Esophagus muscularis mucosa (tissue), 4 donors: ENCODE results near the gene STON2. TPM values are rescaled to one million over a fixed set of nuclear protein-coding genes. Genes with fewer than 3 reads are reported as not detected.

Experiments
- DNase-seq: peaks from one replicate; pipeline ENCODE4 v3.0.0-alpha.2; 2017; ENCODE audit errors: extremely low spot score
- H3K27ac ChIP-seq, 4 donors: fragments of 200-600 bp; sonication (generic); replicated peaks in 1 of 4; 1 replicate in 3 of 4; 2 replicates in 1 of 4; pipeline ENCODE4 v1.5.1; 2016 to 2019; ENCODE audit warnings: mild to moderate bottlenecking in 1 of 4
- H3K27me3 ChIP-seq, 4 donors: fragments of 200-600 bp; sonication (generic); one replicate each; pipeline versions ENCODE4 v1.5.1 to v1.6.0; 2016 to 2019
- H3K36me3 ChIP-seq, 4 donors: fragments of 200-600 bp; sonication (generic); one replicate each; pipeline ENCODE4 v1.5.1; 2016 to 2019
- H3K4me1 ChIP-seq, 4 donors: fragments of 200-600 bp; sonication (generic); one replicate each; pipeline ENCODE4 v1.5.1; 2016 to 2019
- H3K4me3 ChIP-seq, 4 donors: fragments of 200-600 bp; sonication (generic); 1 replicate in 2 of 4; 2 replicates in 2 of 4; pipeline ENCODE4 v1.5.1; 2016 to 2019; ENCODE audit warnings: mild to moderate bottlenecking in 4 of 4, moderate library complexity in 1 of 4
- H3K9me3 ChIP-seq, 4 donors: fragments of 200-600 bp; sonication (generic); 1 replicate in 3 of 4; 2 replicates in 1 of 4; pipeline ENCODE4 v1.5.1; 2016 to 2019
- CTCF ChIP-seq, 3 experiments: fragments of 200-600 bp in 2 of 3; fragments of 450-650 bp in 1 of 3; sonication (generic) in 2 of 3; IDR thresholded peaks; one replicate each; pipeline ENCODE4 v1.5.1; 2017 to 2019; ENCODE audit warnings: antibody characterized with exemption in 3 of 3, mild to moderate bottlenecking in 2 of 3, moderate library complexity in 1 of 3
- EP300 ChIP-seq: sonication (generic); formaldehyde crosslinking; IDR thresholded peaks from one replicate; pipeline ENCODE4 v1.6.1; 2017; ENCODE audit warnings: antibody characterized with exemption
- POLR2A ChIP-seq: fragments of 450-650 bp; IDR thresholded peaks from one replicate; pipeline ENCODE4 v1.6.1; 2017; ENCODE audit warnings: antibody characterized with exemption, moderate library complexity, mild to moderate bottlenecking, low read depth
- POLR2AphosphoS5 ChIP-seq, 2 donors: sonication (generic); formaldehyde crosslinking; IDR thresholded peaks; one replicate each; pipeline ENCODE4 v1.6.1; 2017; ENCODE audit warnings: antibody characterized with exemption in 2 of 2
- WGBS: methylation state at CpG from one replicate; pipeline ENCODE4 v1.1.5; 2018; 5-methylcytosine and 5-hydroxymethylcytosine counted together
- intact Hi-C: fragments of 100-400 bp; cut with DNase I; formaldehyde crosslinking; loops from one replicate; pipeline ENCODE4 v1.15.1; 2023
- total RNA-seq, 4 donors: library from RNA; depleted of rRNA; stranded (reverse); fragments of >200 nt; gene quantifications; one replicate each; pipeline versions ENCODE4 v1.1.0 to v1.2.1, GENCODE V29; 2016

Gene STON2
- total RNA-seq, 4 donors from 2014 or later = 7.6 to 9.6 (median 8.8) TPM

- no peak overlapping the region for H3K4me3 ChIP-seq
- H3K36me3 ChIP-seq = no peaks in the 10 kb centered on the region
- no peaks in the 10 kb centered on the region for H3K27me3 ChIP-seq
- peaks cover 0 to 6% (median 2%) of the 10 kb centered on the region in 4 donors for H3K4me1 ChIP-seq
- intact Hi-C loops = no loop called here
- DNase-seq = no peak
- H3K9me3 ChIP-seq = no peaks in the 10 kb centered on the region
- H3K27ac ChIP-seq = no peak overlapping the region
- 88% methylated on average over 9 of the region's 9 CpGs for WGBS
- TF ChIP-seq CTCF (IDR thresholded peaks at IDR 0.05) = no peak
- TF ChIP-seq POLR2A = no peak
- no peak for TF ChIP-seq EP300
- TF ChIP-seq POLR2AphosphoS5 (IDR thresholded peaks at IDR 0.05) = no peak
Measured at GRCh38 chr14:81273521-81273920, 126.6 kb downstream of the STON2 start.

- Histone ChIP-seq H3K4me1 (peaks cover 0 to 6% (median 2%) of the 10 kb centered on the region in 4 donors), H3K36me3 (no peaks in the 10 kb centered on the region), H3K9me3 (no peaks in the 10 kb centered on the region), H3K27ac (no peak overlapping the region), H3K27me3 (no peaks in the 10 kb centered on the region), H3K4me3 (no peak overlapping the region)
- intact Hi-C loops = no loop called here
- TF ChIP-seq POLR2A = no peak
- no peak for TF ChIP-seq EP300
- no peak for TF ChIP-seq POLR2AphosphoS5 (IDR thresholded peaks at IDR 0.05)
- TF ChIP-seq CTCF (IDR thresholded peaks at IDR 0.05) = no peak
- 81% methylated on average over 2 of the region's 2 CpGs for WGBS
- no peak for DNase-seq
Measured at GRCh38 chr14:81272317-81272716, 127.8 kb downstream of the STON2 start.

GRCh38 chr14:81269979-81270375 lies 130.1 kb downstream of the STON2 start:
- intact Hi-C loops = loop anchor here (2.0 kb wide), 1 partner anchor 183 kb away; no protein-coding TSS in a partner anchor
- TF ChIP-seq EP300 = no peak
- TF ChIP-seq POLR2AphosphoS5 (IDR thresholded peaks at IDR 0.05) = no peak
- TF ChIP-seq POLR2A = no peak
- TF ChIP-seq CTCF (IDR thresholded peaks at IDR 0.05) = no peak
- Histone ChIP-seq H3K4me1 (peaks cover 0 to 6% (median 2%) of the 10 kb centered on the region in 4 donors), H3K4me3 (no peak overlapping the region), H3K36me3 (no peaks in the 10 kb centered on the region), H3K27ac (no peak overlapping the region), H3K27me3 (peaks cover 0 to 4% (median 0%) of the 10 kb centered on the region in 4 donors), H3K9me3 (no peaks in the 10 kb centered on the region)
- no peak for DNase-seq
- 87% methylated on average over 3 of the region's 3 CpGs for WGBS

GRCh38 chr14:81269100-81269978 lies 130.8 kb downstream of the STON2 start:
- intact Hi-C loops = no loop called here
- Histone ChIP-seq H3K36me3 (no peaks in the 10 kb centered on the region), H3K9me3 (no peaks in the 10 kb centered on the region), H3K4me1 (peaks cover 0 to 6% (median 2%) of the 10 kb centered on the region in 4 donors), H3K27me3 (peaks cover 0 to 4% (median 0%) of the 10 kb centered on the region in 4 donors), H3K27ac (no peak overlapping the region), H3K4me3 (no peak overlapping the region)
- WGBS = 38% methylated on average over 7 of the region's 7 CpGs
- no peak for DNase-seq
- no peak for TF ChIP-seq POLR2AphosphoS5 (IDR thresholded peaks at IDR 0.05)
- TF ChIP-seq POLR2A = no peak
- peak; percentile 70 to 85 (median 77) for TF ChIP-seq CTCF (IDR thresholded peaks at IDR 0.05)
